K562 (cell line): Measurements from ENCODE around the gene ANO1.

Experiments
- E2F4 ChIP-seq: sonication (generic); formaldehyde crosslinking; IDR thresholded peaks from 2 replicates; pipeline ENCODE4 v1.8.0; 2022; ENCODE audit warnings: mild to moderate bottlenecking, low read depth, missing genetic modification reagents
- GTF2E2 ChIP-seq: fragments of 200-800 bp; sonication (Bioruptor generic); IDR thresholded peaks from 2 replicates; pipeline ENCODE4 v1.6.1; 2016; ENCODE audit warnings: missing genetic modification characterization, missing compliant biosample characterization
- SIN3A ChIP-seq, 2 experiments: fragments of 150-350 bp in 1 of 2; IDR thresholded peaks; 2 replicates each; pipeline ENCODE4 v1.6.1; 2011 to 2016; ENCODE audit warnings: borderline replicate concordance in 2 of 2, low read depth in 2 of 2, low read length in 2 of 2, mild to moderate bottlenecking in 2 of 2, moderate library complexity in 2 of 2; ENCODE audit not compliant: control insufficient read depth in 1 of 2
- ZKSCAN1 ChIP-seq: fragments of 150-350 bp; IDR thresholded peaks from 2 replicates; pipeline ENCODE4 v1.6.1; 2016; ENCODE audit warnings: low read depth, low read length

GRCh38 chr11:70151671-70152070 is 73.6 kb downstream of the ANO1 start:
- TF ChIP-seq SIN3A (IDR thresholded peaks at IDR 0.05; ENCODE audit: borderline replicate concordance in 2 of 2, control insufficient read depth in 1 of 2, low read depth in 2 of 2, low read length in 2 of 2) (no peak), GTF2E2 (no peak), E2F4 (CRISPR knock-in tag) (no peak), ZKSCAN1 (no peak)
